ENCODE results near the gene ROBO4. TPM values are rescaled to one million over a fixed set of nuclear protein-coding genes. Genes with fewer than 3 reads are reported as not detected.

Gene ROBO4
- total and polyA plus RNA-seq, 10 donors, result 6.7 to 246 (median 144) TPM

DNA sequence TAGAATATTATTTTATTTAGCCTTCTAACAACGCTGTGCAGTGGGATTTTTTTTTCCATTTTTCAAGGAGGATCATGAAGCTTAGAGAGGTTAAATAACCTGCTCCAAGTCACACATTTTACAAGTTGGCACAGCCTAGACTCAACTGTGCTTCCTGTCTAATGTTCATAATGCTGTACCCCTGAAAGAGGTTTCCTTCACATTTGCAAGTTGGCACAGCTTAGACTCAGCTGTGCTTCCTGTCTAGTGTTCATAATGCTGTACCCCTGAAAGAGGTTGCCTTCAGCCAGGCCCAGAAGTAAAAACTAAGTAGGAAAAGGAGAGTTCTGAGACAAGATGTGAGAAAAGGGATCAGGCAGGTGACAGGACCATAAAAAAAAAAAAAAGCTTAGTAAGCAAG lies 46.1 kb upstream of the ROBO4 start:
- Histone ChIP-seq H3K36me3 (no peaks in the 10 kb centered on the region), H3K4me1 (peaks cover 0 to 10% (median 3%) of the 10 kb centered on the region in 6 donors), H3K27ac (no peak overlapping the region), H3K27me3 (replicated peaks in 1 of 7) (peaks cover 0 to 3% (median 0%) of the 10 kb centered on the region in 7 donors), H3K9me3 (peaks cover 0 to 10% (median 6%) of the 10 kb centered on the region in 8 donors), H3K4me3 (no peak overlapping the region)
- no peak for DNase-seq
- TF ChIP-seq POLR2A (IDR thresholded peaks at IDR 0.05) (no peak), POLR2AphosphoS5 (IDR thresholded peaks at IDR 0.05) (no peak)
- TF ChIP-seq, protein P1, sequence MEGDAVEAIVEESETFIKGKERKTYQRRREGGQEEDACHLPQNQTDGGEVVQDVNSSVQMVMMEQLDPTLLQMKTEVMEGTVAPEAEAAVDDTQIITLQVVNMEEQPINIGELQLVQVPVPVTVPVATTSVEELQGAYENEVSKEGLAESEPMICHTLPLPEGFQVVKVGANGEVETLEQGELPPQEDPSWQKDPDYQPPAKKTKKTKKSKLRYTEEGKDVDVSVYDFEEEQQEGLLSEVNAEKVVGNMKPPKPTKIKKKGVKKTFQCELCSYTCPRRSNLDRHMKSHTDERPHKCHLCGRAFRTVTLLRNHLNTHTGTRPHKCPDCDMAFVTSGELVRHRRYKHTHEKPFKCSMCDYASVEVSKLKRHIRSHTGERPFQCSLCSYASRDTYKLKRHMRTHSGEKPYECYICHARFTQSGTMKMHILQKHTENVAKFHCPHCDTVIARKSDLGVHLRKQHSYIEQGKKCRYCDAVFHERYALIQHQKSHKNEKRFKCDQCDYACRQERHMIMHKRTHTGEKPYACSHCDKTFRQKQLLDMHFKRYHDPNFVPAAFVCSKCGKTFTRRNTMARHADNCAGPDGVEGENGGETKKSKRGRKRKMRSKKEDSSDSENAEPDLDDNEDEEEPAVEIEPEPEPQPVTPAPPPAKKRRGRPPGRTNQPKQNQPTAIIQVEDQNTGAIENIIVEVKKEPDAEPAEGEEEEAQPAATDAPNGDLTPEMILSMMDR (IDR thresholded peaks at IDR 0.05 in 8 of 11, conservative IDR thresholded peaks at IDR 0.05 in 3 of 11), result no peak
- 9 to 38% (median 28%) methylated on average over 1 of the region's 1 CpG for WGBS, 5 donors
- intact Hi-C loops (cut with DNase I; ENCODE audit: low total_unique reads), result no loop called here

DNA sequence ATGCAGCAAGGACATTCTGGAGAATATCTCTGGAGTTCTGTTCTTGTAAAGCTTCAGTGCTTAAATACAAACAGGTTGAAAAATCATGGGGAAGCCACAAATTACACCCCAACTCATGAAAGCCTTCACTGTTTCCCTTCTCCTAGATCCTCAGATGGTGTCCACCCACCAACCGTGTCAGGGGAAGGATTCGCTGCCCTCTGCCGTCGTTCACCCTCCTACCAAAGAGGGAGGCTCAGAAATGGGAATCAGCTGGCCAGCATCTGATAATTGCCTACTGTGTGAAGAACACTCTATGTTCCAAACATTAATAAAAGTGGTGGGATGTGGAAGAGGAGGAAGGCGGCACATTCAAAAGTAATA lies 45.6 kb upstream of the ROBO4 start:
- Histone ChIP-seq H3K27ac (no peak overlapping the region), H3K4me3 (no peak overlapping the region), H3K9me3 (peaks cover 0 to 5% (median 1%) of the 10 kb centered on the region in 8 donors), H3K36me3 (no peaks in the 10 kb centered on the region), H3K27me3 (replicated peaks in 1 of 7) (peaks cover 0 to 3% (median 0%) of the 10 kb centered on the region in 7 donors), H3K4me1 (peaks cover 0 to 10% (median 3%) of the 10 kb centered on the region in 6 donors)
- intact Hi-C loops (cut with DNase I; ENCODE audit: low total_unique reads), result no loop called here
- 51 to 82% (median 75%) methylated on average over 5 of the region's 5 CpGs for WGBS, 5 donors
- TF ChIP-seq POLR2AphosphoS5 (IDR thresholded peaks at IDR 0.05) (no peak), POLR2A (IDR thresholded peaks at IDR 0.05) (no peak)
- TF ChIP-seq, protein P1 (IDR thresholded peaks at IDR 0.05 in 8 of 11, conservative IDR thresholded peaks at IDR 0.05 in 3 of 11), result no peak
- no peak for DNase-seq

DNA sequence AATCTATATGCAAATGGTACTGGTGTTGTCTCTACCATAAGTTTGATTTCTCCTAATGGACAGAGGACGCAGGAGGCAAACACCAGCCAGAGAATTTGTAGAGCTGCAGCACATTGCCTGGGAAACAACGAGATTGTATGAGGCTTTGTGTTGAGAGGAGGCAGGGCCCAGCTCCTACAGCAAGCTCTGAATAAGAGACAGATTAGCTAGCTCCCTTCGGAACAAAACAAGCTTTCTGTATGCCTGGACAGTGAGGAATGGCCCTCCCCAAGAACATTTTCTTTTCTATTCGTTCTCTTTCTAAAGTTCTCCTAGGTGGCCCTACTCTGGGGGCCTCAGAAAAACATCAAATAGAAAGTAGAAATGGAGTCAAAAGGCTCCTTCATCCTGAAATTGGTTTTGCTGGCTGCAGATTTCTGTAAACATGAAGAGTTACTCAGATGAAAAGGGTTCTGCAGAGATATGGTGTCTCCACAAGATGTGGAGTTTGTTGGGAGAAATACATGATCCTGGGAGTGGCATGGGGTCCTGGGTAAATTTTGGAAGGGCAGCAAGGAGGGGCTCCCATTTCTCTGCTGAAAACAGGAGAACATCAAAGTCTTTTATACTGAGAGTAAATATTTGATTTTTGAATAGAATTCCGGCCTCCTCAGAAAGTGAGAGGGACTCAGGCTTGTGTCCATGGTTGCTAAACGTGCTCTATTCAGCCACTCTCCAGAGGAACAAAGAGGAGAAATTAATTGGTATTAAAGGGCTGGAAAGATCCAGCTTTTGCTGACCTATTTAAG lies 45.0 kb upstream of the ROBO4 start:
- 79 to 87% (median 80%) methylated on average over 6 of the region's 6 CpGs for WGBS, 5 donors
- H3K27ac ChIP-seq, result no peak overlapping the region
- no peaks in the 10 kb centered on the region for H3K9me3 ChIP-seq
- DNase-seq, result no peak
- no peak overlapping the region for H3K4me3 ChIP-seq
- peaks cover 0 to 10% (median 3%) of the 10 kb centered on the region in 6 donors for H3K4me1 ChIP-seq
- H3K27me3 ChIP-seq (replicated peaks in 1 of 7), result peaks cover 0 to 9% (median 0%) of the 10 kb centered on the region in 7 donors
- TF ChIP-seq POLR2A (IDR thresholded peaks at IDR 0.05) (no peak), POLR2AphosphoS5 (IDR thresholded peaks at IDR 0.05) (no peak)
- TF ChIP-seq, protein P1 (IDR thresholded peaks at IDR 0.05 in 8 of 11, conservative IDR thresholded peaks at IDR 0.05 in 3 of 11), result no peak
- H3K36me3 ChIP-seq, result no peaks in the 10 kb centered on the region
- intact Hi-C loops (cut with DNase I; ENCODE audit: low total_unique reads), result no loop called here

DNA sequence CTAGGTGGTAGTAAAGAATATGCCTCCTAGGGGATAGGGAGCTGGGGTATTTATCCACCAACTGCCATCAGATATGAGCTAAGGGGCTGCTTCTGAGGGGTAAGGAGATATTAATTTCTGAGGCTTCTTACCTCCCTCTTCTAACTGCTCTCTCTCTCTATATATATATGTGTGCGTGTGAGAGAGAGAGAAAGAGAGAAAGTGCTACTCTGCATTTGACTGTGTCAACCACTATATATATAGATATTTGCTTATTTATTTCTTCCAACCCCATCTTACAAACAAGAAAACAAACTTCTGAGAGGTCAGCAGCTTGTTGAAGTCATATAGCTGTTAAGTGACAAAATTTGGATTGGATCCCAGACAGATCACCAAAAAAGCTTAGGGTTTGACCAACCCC lies 44.0 kb upstream of the ROBO4 start:
- no peak overlapping the region for H3K27ac ChIP-seq
- H3K27me3 ChIP-seq (replicated peaks in 1 of 7), result peaks cover 0 to 12% (median 0%) of the 10 kb centered on the region in 7 donors
- 67 to 100% (median 82%) methylated on average over 1 of the region's 1 CpG for WGBS, 5 donors
- H3K9me3 ChIP-seq, result no peaks in the 10 kb centered on the region
- TF ChIP-seq, protein P1 (IDR thresholded peaks at IDR 0.05 in 8 of 11, conservative IDR thresholded peaks at IDR 0.05 in 3 of 11), result no peak
- TF ChIP-seq POLR2A (IDR thresholded peaks at IDR 0.05), result no peak
- intact Hi-C loops (cut with DNase I; ENCODE audit: low total_unique reads), result no loop called here
- H3K4me1 ChIP-seq, result peaks cover 0 to 10% (median 3%) of the 10 kb centered on the region in 6 donors
- no peak overlapping the region for H3K4me3 ChIP-seq
- no peak for DNase-seq
- no peaks in the 10 kb centered on the region for H3K36me3 ChIP-seq

Measured in spleen (tissue), 11 donors.